Measurements from ENCODE around the gene SPEF1.

GRCh38 chr20:3808544-3808943 lies 27.3 kb upstream of the SPEF1 start:
- TF ChIP-seq POLR2A (IDR thresholded peaks at IDR 0.05) (no peak), EP300 (IDR thresholded peaks at IDR 0.05) (no peak)

Measured in tibial nerve (tissue), 3 donors.